Caco-2 (cell line): ENCODE data around the gene IL24. TPM values are rescaled to one million over a fixed set of nuclear protein-coding genes. Genes with fewer than 3 reads are reported as not detected.

Experiments
- BruUV-seq: library from RNA; stranded (reverse); fragments of 400-500 nt; replicated peaks from 2 replicates; lab custom pipeline; 2021; lab: Mats Ljungman, UMichigan
- CTCF ChIA-PET: fragments of 300-600 bp; sonication (Branson Sonifier 250); formaldehyde crosslinking; loops from one replicate; lab custom pipeline; 2022; ENCODE audit warnings: antibody characterized with exemption; lab: Charles Lee
- POLR2A ChIA-PET: fragments of 300-600 bp; sonication (Branson Sonifier 250); formaldehyde crosslinking; loops from one replicate; lab custom pipeline; 2022; ENCODE audit warnings: antibody characterized with exemption; lab: Charles Lee
- DNase-seq, 2 experiments: peaks; one replicate each; pipeline versions ENCODE4 v3.0.0 to v3.0.0-alpha.2; 2020 to 2022
- H3K27me3 ChIP-seq: replicated peaks from 2 replicates; pipeline ENCODE4 v1.6.0; 2011; ENCODE audit warnings: low read length; ENCODE audit not compliant: control insufficient read depth, insufficient read depth
- H3K36me3 ChIP-seq: 2 replicates; pipeline ENCODE4 v1.5.1; 2011; ENCODE audit warnings: low read length; ENCODE audit not compliant: control insufficient read depth, insufficient read depth
- H3K4me1 ChIP-seq: fragments of 250-450 bp; sonication (Bioruptor Pico); 2 replicates; pipeline ENCODE4 v1.5.1; 2020; ENCODE audit warnings: mild to moderate bottlenecking
- H3K4me3 ChIP-seq: 2 replicates; pipeline ENCODE4 v1.5.1; 2011; ENCODE audit warnings: low read depth, mild to moderate bottlenecking, control low read depth, low read length
- H3K9me3 ChIP-seq: fragments of 250-450 bp; sonication (Bioruptor Pico); 2 replicates; pipeline ENCODE4 v1.5.1; 2020; ENCODE audit warnings: mild to moderate bottlenecking, moderate library complexity
- H3K27ac Mint-ChIP-seq: one replicate; pipeline ENCODE4 v1.8.0; 2022; ENCODE audit warnings: mixed read lengths; ENCODE audit not compliant: unreplicated experiment
- H3K27me3 Mint-ChIP-seq: one replicate; pipeline ENCODE4 v1.8.0; 2022; ENCODE audit warnings: mixed read lengths; ENCODE audit not compliant: insufficient read depth, unreplicated experiment
- H3K36me3 Mint-ChIP-seq: one replicate; pipeline ENCODE4 v1.8.0; 2022; ENCODE audit warnings: mild to moderate bottlenecking, mixed read lengths; ENCODE audit not compliant: insufficient read depth, unreplicated experiment
- H3K4me1 Mint-ChIP-seq: one replicate; pipeline ENCODE4 v1.8.0; 2022; ENCODE audit warnings: low read depth, mixed read lengths; ENCODE audit not compliant: unreplicated experiment
- H3K4me3 Mint-ChIP-seq: one replicate; pipeline ENCODE4 v1.8.0; 2022; ENCODE audit warnings: mild to moderate bottlenecking, moderate library complexity, mixed read lengths; ENCODE audit not compliant: unreplicated experiment
- H3K9me3 Mint-ChIP-seq: one replicate; pipeline ENCODE4 v1.8.0; 2022; ENCODE audit warnings: mixed read lengths; ENCODE audit not compliant: unreplicated experiment
- CTCF ChIP-seq, 2 experiments: fragments of 200-600 bp in 1 of 2; IDR thresholded peaks; 1 replicate in 1 of 2; 2 replicates in 1 of 2; pipeline versions ENCODE4 v1.5.1 to v1.8.0; 2011 to 2022; ENCODE audit warnings: antibody characterized with exemption in 1 of 2, control low read depth in 1 of 2, inconsistent platforms in 1 of 2, low read depth in 1 of 2, low read length in 1 of 2, mild to moderate bottlenecking in 1 of 2, moderate library complexity in 1 of 2; ENCODE audit not compliant: insufficient read depth in 1 of 2, severe bottlenecking in 1 of 2, unreplicated experiment in 1 of 2
- intact Hi-C: fragments of 100-400 bp; cut with micrococcal nuclease; formaldehyde crosslinking; loops from one replicate; pipeline ENCODE4 v1.10.0; 2022; ENCODE audit not compliant: unreplicated experiment
- total RNA-seq: library from RNA; stranded (reverse); gene quantifications from 2 replicates; pipeline ENCODE4 v1.2.3, GENCODE V29; 2022

The IL24 gene
- total RNA-seq, 1 experiment from 2014 or later = not detected

- intact Hi-C loops = no loop called here
- Mint-ChIP-seq H3K36me3 (no peaks in the 10 kb centered on the region), H3K4me1 (no peaks in the 10 kb centered on the region), H3K27me3 (peaks cover 11% of the 10 kb centered on the region), H3K9me3 (no peaks in the 10 kb centered on the region), H3K4me3 (no peak overlapping the region), H3K27ac (no peak overlapping the region)
- Histone ChIP-seq H3K4me1 (no peaks in the 10 kb centered on the region), H3K9me3 (no peaks in the 10 kb centered on the region), H3K27me3 (no peaks in the 10 kb centered on the region), H3K4me3 (no peak overlapping the region), H3K36me3 (no peaks in the 10 kb centered on the region)
- DNase-seq = no peak
- BruUV-seq = no TSS peak
- ChIA-PET CTCF (no interaction called here), POLR2A (no interaction called here)
- TF ChIP-seq CTCF (IDR thresholded peaks at IDR 0.05; ENCODE audit: insufficient read depth in 1 of 2, low read depth in 1 of 2, low read length in 1 of 2, severe bottlenecking in 1 of 2, unreplicated experiment in 1 of 2) = no peak
Observed at GRCh38 chr1:206916000-206916709, 18.9 kb downstream of the IL24 start.

DNA sequence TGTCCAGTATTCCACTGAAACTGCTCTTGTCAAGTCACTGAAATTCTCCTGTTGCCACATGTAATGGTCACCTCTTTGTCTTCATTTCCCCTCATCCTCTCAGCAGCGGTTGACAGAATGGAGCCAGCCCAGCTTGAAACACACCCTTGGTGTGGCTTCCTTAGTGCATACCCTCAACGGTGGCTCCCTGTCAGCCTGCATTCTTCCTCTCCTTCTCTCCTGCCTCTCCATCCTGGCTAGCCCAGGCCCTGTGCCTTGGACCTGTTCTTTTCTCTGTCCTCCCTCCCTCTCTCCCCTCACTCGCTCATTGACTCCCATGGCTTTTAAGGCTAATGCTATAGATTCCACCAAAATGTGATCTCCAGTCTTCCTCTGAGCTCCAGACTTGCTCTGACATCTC lies 20.8 kb downstream of the IL24 start:
- CTCF ChIA-PET = no interaction called here
- H3K9me3 Mint-ChIP-seq = no peaks in the 10 kb centered on the region
- H3K36me3 Mint-ChIP-seq = no peaks in the 10 kb centered on the region
- Histone ChIP-seq H3K36me3 (no peaks in the 10 kb centered on the region), H3K4me1 (no peaks in the 10 kb centered on the region), H3K4me3 (no peak overlapping the region), H3K27me3 (no peaks in the 10 kb centered on the region), H3K9me3 (no peaks in the 10 kb centered on the region)
- no peak overlapping the region for H3K27ac Mint-ChIP-seq
- POLR2A ChIA-PET = no interaction called here
- intact Hi-C loops = no loop called here
- peaks cover 7% of the 10 kb centered on the region for H3K27me3 Mint-ChIP-seq
- no peaks in the 10 kb centered on the region for H3K4me1 Mint-ChIP-seq
- DNase-seq = no peak
- BruUV-seq = no TSS peak
- TF ChIP-seq CTCF (IDR thresholded peaks at IDR 0.05; ENCODE audit: insufficient read depth in 1 of 2, low read depth in 1 of 2, low read length in 1 of 2, severe bottlenecking in 1 of 2, unreplicated experiment in 1 of 2) = no peak
- no peak overlapping the region for H3K4me3 Mint-ChIP-seq

DNA sequence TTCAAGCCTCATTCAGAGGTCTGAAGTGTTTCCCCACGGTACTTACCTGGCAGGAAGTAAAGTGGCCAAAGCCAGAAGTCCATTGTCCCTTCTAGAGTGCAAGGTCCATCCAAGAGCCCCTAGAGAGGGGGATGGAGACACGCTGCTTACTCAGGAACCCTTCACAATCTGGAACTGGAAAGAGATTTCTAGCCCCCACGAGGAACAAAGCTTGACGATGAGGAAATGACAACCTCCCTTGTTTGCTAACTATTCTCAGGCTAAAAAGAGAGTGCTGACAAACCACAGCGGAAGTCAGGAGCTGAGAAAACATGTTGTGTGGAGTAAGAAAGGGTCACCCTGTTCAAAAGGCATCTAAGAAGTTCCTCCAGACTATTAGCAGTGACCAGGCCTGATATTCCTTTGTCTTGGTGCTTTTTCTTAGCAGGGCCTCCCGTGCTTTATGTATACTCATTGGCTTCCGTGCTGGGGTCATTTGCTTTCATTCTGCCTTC lies 24.6 kb downstream of the IL24 start, which contains the start of gene FCMR:
TSS of gene FCMR (minus strand) at position 170 of the 494 bp plus-strand sequence. CDS start at position 83, 87 bp downstream.
- intact Hi-C loops = no loop called here
- H3K36me3 Mint-ChIP-seq = no peaks in the 10 kb centered on the region
- Histone ChIP-seq H3K9me3 (no peaks in the 10 kb centered on the region), H3K4me1 (no peaks in the 10 kb centered on the region), H3K36me3 (no peaks in the 10 kb centered on the region), H3K4me3 (no peak within 1 kb of the TSS), H3K27me3 (no peaks in the 10 kb centered on the region)
- peaks cover under 1% of the 10 kb centered on the region for H3K27me3 Mint-ChIP-seq
- no TSS peak for BruUV-seq
- H3K9me3 Mint-ChIP-seq = no peaks in the 10 kb centered on the region
- no peaks in the 10 kb centered on the region for H3K4me1 Mint-ChIP-seq
- no peak within 1 kb of the TSS for H3K27ac Mint-ChIP-seq
- no peak for DNase-seq
- no peak for TF ChIP-seq CTCF (IDR thresholded peaks at IDR 0.05; ENCODE audit: insufficient read depth in 1 of 2, low read depth in 1 of 2, low read length in 1 of 2, severe bottlenecking in 1 of 2, unreplicated experiment in 1 of 2)
- ChIA-PET CTCF (no interaction called here), POLR2A (no interaction called here)
- no peak within 1 kb of the TSS for H3K4me3 Mint-ChIP-seq
